Measurements from ENCODE around the gene UBXN7. TPM values are rescaled to one million over a fixed set of nuclear protein-coding genes. Genes with fewer than 3 reads are reported as not detected.

Gene UBXN7
- total and polyA plus RNA-seq, 12 donors, result 2.0 to 41.7 (median 32.0) TPM

DNA sequence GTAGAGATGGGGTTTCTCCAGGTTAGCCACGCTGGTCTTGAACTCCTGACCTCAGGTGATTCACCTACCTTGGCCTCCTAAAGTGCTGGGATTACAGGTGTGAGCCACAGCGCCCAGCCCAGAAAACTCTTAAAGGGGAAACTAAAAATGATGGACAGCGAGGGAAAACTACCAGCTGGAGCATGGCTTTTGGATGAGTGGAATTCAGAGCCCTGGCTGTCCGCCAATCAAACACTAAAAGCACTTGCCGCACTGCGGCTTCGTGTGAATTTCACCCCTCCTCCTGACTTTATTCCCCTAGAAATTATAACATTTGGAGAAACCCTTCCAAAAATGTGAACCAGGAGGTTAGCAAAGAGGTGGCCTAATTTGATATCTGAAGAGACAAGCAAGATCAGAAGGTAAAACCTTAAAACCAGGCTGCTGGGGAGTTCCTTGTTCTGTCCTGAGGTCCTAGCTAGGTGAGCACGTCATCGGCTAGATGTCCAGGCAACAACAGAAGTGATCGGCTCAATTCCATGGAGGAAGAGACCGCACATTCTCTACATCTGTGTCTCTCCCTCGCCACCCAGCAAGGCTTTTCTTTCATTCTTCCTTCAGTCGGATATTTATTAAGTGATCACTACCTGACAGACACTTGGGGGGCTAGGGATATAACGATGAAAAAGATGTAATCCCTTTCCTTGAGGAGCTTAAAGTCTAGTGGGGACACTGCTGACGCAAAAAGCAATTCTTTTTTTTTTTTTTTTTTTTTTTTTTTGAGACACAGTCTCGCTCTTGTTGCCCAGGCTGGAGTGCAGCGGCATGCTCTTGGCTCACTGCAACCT, 95.7 kb downstream of the UBXN7 start:
- H3K4me1 ChIP-seq, result peaks cover 0 to 16% (median 0%) of the 10 kb centered on the region in 9 donors
- H3K36me3 ChIP-seq, result no peaks in the 10 kb centered on the region
- no peak for DNase-seq
- intact Hi-C loops (cut with DNase I), result no loop called here
- H3K9me3 ChIP-seq, result peaks cover 0 to 8% (median 0%) of the 10 kb centered on the region in 11 donors
- no peak overlapping the region for H3K4me3 ChIP-seq
- TF ChIP-seq, protein P1, sequence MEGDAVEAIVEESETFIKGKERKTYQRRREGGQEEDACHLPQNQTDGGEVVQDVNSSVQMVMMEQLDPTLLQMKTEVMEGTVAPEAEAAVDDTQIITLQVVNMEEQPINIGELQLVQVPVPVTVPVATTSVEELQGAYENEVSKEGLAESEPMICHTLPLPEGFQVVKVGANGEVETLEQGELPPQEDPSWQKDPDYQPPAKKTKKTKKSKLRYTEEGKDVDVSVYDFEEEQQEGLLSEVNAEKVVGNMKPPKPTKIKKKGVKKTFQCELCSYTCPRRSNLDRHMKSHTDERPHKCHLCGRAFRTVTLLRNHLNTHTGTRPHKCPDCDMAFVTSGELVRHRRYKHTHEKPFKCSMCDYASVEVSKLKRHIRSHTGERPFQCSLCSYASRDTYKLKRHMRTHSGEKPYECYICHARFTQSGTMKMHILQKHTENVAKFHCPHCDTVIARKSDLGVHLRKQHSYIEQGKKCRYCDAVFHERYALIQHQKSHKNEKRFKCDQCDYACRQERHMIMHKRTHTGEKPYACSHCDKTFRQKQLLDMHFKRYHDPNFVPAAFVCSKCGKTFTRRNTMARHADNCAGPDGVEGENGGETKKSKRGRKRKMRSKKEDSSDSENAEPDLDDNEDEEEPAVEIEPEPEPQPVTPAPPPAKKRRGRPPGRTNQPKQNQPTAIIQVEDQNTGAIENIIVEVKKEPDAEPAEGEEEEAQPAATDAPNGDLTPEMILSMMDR (IDR thresholded peaks at IDR 0.05), result no peak
- WGBS, 2 donors, result 75 to 78% methylated on average over 17 of the region's 17 CpGs
- peak in 1 of 8 donors; percentile 29 for ATAC-seq
- H3K27ac ChIP-seq, result no peak overlapping the region
- peaks cover 0 to 5% (median 0%) of the 10 kb centered on the region in 7 donors for H3K27me3 ChIP-seq

DNA sequence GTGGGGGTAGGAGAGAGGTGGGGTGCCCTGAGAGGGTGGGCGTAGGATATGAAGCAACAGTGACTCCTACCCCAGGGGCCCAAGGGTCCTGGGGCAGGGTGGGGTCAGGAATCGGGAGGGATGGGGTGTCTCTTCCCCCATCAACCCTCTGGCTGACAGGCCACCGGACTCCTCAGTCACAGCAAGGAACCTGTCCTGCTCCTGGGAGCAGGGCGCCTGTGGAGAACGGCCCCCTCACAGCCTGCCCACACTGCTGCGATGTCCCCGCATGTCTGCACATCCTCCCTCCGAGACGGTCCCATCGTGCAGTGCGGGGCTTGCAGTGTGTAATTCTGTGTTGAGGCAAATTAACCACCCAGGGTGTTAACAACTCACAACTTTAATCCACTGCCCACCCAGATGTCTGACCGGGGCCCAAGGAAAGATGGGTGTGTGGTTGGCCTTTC, 96.7 kb downstream of the UBXN7 start:
- DNase-seq (no peak), ATAC-seq (no peak)
- peaks cover 0 to 12% (median 0%) of the 10 kb centered on the region in 9 donors for H3K4me1 ChIP-seq
- H3K4me3 ChIP-seq, result no peak overlapping the region
- H3K27me3 ChIP-seq, result peaks cover 0 to 5% (median 0%) of the 10 kb centered on the region in 7 donors
- H3K36me3 ChIP-seq, result no peaks in the 10 kb centered on the region
- 68 to 79% methylated on average over 12 of the region's 12 CpGs for WGBS, 2 donors
- H3K9me3 ChIP-seq, result peaks cover 0 to 8% (median 0%) of the 10 kb centered on the region in 11 donors
- intact Hi-C loops (cut with DNase I), result loop anchor here in 1 of 10 donors (1.0 kb wide), 1 partner anchor 23 kb away; no protein-coding TSS in a partner anchor
- no peak overlapping the region for H3K27ac ChIP-seq
- TF ChIP-seq, protein P1 (IDR thresholded peaks at IDR 0.05), result no peak

DNA sequence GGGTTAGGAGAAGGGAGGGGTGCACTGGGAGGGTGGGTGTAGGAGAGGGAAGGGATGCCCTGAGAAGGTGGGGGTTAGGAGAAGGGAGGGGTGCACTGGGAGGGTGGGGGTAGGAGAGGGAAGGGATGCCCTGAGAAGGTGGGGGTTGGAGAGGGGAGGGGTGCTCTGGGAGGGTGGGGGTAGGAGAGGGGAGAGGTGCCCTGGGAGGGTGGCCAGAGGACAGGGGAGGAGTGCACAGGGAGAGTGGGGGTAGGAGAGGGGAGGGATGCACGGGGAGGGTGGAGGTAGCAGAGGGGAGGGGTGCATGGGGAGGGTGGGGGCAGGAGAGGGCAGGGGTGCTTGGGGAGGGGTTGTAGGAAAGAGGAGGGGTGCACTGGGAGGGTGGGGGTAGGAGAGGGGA, 97.2 kb downstream of the UBXN7 start:
- H3K9me3 ChIP-seq, result peaks cover 0 to 8% (median 0%) of the 10 kb centered on the region in 11 donors
- intact Hi-C loops (cut with DNase I), result loop anchor here in 1 of 10 donors (1.0 kb wide), 1 partner anchor 23 kb away; no protein-coding TSS in a partner anchor
- DNase-seq (no peak), ATAC-seq (no peak)
- no peak overlapping the region for H3K4me3 ChIP-seq
- H3K4me1 ChIP-seq, result peaks cover 0 to 7% (median 0%) of the 10 kb centered on the region in 9 donors
- H3K27me3 ChIP-seq, result peaks cover 0 to 5% (median 0%) of the 10 kb centered on the region in 7 donors
- TF ChIP-seq, protein P1 (IDR thresholded peaks at IDR 0.05), result no peak
- 43 to 50% methylated on average over 1 of the region's 1 CpG for WGBS, 2 donors
- H3K27ac ChIP-seq, result no peak overlapping the region
- no peaks in the 10 kb centered on the region for H3K36me3 ChIP-seq

DNA sequence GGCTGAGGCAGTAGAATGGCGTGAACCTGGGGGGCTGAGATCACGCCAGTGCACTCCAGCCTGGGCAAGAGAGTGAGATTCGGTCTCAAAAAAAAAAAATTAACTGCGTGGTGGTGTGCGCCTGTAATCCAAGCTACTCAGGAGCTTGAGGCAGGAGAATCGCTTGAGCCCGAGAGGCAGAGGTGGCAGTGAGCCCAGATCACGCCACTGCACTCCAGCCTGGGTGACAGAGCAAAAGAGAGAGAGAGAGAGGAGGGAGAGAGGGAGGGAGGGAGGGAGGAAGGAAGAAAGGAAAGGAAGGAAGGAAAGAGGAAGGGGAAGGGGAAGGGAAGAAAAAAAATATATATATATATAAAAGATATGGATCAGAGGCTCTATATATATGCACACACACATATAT, 100.1 kb downstream of the UBXN7 start:
- Histone ChIP-seq H3K36me3 (no peaks in the 10 kb centered on the region), H3K27me3 (peaks cover 0 to 5% (median 0%) of the 10 kb centered on the region in 7 donors), H3K4me1 (peaks cover 0 to 5% (median 0%) of the 10 kb centered on the region in 9 donors), H3K4me3 (no peak overlapping the region), H3K9me3 (no peaks in the 10 kb centered on the region), H3K27ac (no peak overlapping the region)
- 67 to 71% methylated on average over 8 of the region's 8 CpGs for WGBS, 2 donors
- DNase-seq, result peak in 1 of 2 donors; percentile 44
- TF ChIP-seq, protein P1 (IDR thresholded peaks at IDR 0.05), result no peak
- peak in 4 of 8 donors; percentile 41 to 63 (median 46) for ATAC-seq
- intact Hi-C loops (cut with DNase I), result no loop called here

Measured in heart right ventricle (tissue), 16 donors.